GM12801 (cell line): ENCODE measurements around the gene FBH1.

Source experiments
- CTCF ChIP-seq: IDR thresholded peaks from one replicate; pipeline ENCODE4 v1.5.1; 2011; ENCODE audit warnings: control low read depth; ENCODE audit not compliant: insufficient read length; ENCODE audit errors: extremely low read depth

Gene FBH1

GRCh38 chr10:5977471-5978229 lies 87.6 kb downstream of the FBH1 start, which contains the start of gene IL15RA:
TSS of gene IL15RA (minus strand) at chr10:5977543. CDS start at chr10:5977492, 51 bp downstream.
- no peak for TF ChIP-seq CTCF

GRCh38 chr10:5978230-5978489 lies 88.1 kb downstream of the FBH1 start:
- TF ChIP-seq CTCF: no peak

- no peak for TF ChIP-seq CTCF
Measured at GRCh38 chr10:5981529-5981928, 91.5 kb downstream of the FBH1 start.

GRCh38 chr10:5983774-5984173 lies 93.7 kb downstream of the FBH1 start:
- no peak for TF ChIP-seq CTCF

GRCh38 chr10:5985029-5985428 lies 95.0 kb downstream of the FBH1 start:
- TF ChIP-seq CTCF: no peak
